ENCODE data around the gene RNH1.

Gene RNH1

GRCh38 chr11:506995-507726 lies at the start of gene RNH1:
Gene RNH1 (minus strand): TSS chr11:507242. CDS start chr11:502162, 5,080 bp downstream.
- DNase-seq, result peak; percentile 81

DNA sequence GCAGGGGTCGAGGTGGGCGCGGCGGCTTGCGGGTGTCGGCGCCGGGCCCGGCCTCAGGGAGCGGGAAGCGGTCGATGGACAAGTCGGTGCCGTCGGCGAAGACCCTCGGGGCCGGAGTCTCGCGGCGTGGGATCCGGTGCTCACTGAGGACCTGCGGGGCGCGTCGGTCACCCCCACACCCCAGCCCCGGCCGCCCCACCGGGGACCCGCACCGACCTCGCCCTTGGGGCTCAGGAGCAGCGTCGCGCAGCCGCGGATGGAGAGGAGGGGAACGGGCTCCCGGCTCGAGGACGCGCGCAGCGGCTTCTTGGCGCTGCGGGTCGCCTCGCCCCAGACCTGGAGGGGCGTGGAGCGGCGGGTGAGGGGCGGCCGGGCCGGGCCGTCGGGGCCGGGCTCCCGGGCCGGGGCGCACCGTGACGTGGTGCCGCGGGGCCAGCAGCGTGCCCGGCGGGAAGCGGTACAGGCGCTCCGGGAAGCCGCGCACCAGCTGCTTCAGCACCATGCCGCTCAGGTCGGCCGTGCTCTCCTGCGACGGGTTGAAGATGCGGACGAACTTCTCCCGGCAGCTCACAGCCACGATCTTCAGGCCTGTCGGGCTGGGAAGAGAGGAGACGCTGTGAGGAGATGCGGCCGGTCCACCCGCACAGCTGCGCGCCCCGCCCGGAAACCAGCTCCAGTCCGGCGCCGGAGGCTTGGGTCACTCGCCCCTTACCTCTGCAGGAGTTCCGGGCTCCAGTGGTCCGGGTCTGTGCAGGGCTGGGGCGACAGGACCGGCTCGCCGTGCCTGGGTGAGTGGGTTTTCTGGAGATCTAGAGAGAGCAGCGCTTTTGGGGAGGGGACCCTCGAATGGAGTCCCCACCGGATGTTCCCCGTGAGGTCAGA lies 49.0 kb upstream of the RNH1 start:
- no peak for DNase-seq

DNA sequence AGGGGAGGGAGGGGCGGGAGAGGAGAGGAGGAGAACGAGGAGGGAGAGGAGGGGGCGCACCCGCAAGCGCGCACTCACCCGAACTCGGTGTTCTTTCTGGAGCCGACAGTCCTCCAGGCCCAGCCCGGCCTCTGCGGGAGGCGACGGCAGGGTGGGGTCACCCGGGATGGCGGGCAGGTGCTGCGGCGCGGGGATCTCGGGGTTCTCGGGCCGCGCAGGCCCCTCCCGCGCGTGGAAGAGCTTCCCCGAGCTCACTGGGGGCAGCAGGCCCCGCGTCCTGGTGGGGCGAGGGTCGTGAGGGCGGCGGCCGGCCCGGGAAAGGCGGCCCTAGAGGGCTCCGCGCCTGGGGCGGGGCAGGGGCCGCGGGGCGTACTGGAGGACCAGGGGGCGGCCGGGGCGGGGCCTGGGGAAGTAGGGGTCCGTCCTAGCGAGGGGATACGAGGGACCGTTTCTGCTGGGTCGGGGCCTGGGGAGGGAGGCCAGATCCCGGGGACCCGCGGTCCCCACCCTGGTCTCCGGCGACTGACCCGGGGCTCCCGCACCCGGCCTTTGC lies 48.3 kb upstream of the RNH1 start:
- DNase-seq, result no peak

GRCh38 chr11:554428-555226 lies 47.6 kb upstream of the RNH1 start:
- peak; percentile 91 for DNase-seq

- no peak for DNase-seq
Observed at GRCh38 chr11:553988-554340, 46.9 kb upstream of the RNH1 start.

DNA sequence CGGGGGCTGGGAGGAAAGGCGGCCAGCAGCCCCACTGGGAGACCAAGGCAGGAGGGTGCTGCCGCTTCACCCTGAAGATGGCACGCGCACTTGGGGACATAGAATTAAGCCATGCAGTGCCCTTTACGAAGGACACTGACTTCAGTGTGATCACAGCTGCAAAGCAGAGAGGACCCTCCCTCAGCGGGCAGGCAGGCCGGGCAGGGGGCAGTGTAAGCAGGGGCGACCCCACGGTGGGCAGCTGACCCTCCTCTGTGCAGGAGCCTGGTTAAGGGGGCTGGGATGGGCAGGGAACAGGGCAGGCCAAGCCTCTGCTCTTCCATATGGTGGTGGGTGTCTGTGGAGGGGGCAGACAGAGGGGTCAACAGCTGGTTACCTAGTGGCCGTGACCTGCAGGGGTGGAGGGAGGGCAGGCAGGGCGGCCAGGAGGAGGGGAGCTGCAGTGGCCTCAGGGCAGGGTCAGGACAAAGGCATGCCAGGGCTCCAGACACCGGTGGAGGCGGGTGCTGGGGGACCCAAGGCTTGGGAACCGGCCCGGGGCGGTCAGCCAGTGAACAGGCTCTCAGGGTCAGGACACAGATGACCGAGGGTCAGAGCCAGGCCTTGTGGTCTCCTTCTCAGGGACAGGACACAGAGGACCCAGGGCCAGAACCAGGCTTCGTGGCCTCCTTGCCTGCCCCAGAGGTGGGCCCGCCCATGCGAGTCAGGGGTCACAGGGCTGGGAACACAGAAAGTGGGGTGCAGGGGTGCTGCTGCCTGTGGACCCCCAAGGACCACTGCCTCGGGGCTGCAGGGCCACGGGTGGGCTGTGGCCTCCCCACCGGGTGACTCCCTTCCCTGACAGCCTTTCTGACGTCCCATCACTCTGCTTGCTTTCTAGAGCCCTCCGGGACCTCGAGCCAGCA lies 46.3 kb upstream of the RNH1 start:
- no peak for DNase-seq

DNA sequence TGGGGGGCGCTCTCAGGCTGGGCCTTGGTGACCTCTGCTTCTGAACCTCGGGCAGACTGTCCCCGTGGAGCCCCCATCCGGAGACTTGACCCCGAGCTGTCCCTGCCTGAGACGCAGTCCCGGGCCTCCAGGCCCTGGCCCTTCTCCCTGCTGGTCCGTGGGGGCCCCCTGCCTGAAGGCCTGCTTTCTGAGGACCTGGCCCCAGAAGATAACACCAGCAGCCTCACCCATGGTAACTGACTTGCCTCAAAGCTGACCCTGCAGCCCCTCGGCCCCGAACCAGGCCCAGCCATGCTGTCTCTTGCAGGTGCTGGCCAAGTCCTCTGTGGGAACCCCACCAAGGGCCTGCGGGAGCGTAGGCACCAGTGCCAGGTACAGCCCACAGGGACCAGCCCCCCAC lies 44.6 kb upstream of the RNH1 start:
- no peak for DNase-seq

GRCh38 chr11:551131-551530 lies 44.1 kb upstream of the RNH1 start:
- no peak for DNase-seq

- no peak for DNase-seq
Observed at GRCh38 chr11:550746-551085, 43.7 kb upstream of the RNH1 start.

DNA sequence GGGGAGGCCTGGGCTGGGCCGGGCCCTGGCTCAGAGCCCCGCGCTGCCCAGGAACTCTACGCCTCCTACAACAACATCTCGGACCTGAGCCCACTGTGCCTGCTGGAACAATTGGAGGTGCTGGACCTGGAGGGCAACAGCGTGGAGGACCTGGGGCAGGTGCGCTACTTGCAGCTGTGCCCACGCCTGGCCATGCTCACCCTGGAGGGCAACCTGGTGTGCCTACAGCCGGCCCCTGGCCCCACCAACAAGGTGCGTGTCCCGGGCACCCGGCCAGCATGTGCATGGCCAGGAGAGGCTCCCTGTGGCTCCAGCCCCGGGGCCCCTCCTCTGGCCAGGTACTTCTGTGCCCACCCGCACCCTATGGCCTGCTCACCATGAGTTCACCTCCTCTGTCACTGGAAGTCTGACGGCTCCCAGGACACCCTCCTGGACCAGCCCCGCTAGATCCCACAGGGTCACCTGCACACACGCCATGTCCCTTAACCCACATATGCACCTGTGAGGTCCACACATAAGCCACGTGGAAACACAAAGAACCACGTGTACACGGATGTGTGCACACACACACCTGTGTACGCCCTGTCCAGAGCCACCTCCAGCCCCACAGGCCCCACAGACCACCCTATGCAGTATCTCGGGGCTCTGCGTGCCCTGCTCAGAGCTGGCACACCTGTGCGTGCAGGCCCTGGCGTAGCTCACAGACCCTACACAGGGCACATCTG lies 43.1 kb upstream of the RNH1 start:
- DNase-seq, result no peak

DNA sequence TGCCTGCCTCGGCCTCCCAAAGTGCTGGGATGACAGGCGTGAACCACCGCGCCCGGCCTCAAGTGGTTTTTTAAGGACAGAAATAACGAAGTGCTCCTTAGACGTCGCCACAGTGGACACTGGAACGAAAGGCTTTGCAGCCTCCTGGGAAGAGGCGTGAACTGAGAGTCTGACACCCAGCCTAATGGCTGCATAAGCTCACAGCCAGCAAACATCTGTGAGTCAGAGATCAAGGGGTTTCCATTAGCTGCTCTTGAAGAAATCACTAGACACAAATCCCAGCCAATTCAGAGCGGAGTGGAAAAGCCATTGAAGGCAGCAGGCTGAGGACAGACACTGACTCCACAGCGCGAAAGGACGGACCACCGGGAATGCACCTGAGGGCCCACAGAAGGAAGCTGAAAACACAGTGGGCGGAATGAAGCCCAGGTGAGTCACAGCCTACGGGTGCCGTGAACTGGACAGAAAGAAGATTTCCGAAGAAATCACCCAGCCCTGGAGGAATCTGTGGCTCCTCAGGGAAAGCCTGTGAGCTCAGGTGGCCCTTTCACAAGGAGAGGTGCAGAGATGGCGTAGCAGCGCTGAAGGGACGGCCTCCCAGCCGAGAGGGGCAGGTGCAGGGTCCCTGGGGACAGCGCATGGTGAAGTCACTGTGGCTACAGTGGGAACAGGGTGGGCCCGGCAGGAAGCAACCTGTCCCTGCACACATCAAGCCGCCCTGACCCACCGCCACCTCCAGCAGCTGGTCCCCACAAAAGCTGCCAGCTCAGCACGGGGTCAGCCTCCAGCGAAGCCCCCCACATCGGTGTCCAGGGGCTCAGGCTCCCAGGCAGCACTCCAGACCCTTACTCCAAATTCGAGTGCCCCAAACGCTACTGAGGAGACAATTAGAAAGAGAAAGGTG lies 41.9 kb upstream of the RNH1 start:
- peak; percentile 87 for DNase-seq

DNA sequence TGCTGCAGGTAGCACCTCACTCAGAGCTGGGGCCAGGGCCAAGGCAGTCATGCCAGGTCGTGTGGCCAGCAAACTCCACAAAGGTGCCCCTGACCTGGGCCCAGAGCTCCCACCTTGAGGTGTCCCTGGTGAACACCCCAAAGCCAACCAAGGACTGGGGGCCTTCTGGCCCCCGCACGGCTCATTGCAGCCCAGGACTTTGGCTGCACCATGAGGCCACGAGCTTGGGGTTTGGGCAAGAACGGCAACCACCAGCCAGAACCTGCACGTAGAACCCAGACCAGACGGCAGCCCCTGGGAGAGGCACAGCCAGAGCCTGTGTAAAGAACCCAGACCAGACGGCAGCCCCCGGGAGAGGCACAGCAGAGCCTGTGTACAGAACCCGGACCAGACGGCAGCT lies 38.1 kb upstream of the RNH1 start:
- DNase-seq, result no peak

GRCh38 chr11:544817-545166 lies 37.8 kb upstream of the RNH1 start:
- no peak for DNase-seq

DNA sequence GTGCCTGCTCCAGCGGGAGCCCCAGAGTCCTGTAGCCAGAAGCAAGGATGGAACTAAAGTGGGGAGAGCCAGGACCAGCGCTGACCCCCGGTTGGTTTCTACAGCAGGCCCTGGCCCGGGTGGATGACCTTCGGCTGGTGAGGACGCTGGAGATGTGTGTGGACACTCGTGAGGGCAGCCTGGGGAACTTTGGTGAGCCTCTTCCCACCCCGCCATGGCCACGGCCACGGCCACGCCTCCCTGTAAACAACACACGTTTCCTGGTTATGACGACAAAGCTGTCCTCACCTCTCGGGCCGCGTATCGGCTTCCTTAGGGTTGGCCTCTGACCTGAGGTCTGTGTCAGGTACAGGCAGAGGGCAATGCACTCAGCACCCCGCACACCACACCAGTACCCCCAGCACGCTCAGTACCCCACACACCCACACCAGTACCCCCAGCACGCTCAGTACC lies 34.4 kb upstream of the RNH1 start:
- no peak for DNase-seq

DNA sequence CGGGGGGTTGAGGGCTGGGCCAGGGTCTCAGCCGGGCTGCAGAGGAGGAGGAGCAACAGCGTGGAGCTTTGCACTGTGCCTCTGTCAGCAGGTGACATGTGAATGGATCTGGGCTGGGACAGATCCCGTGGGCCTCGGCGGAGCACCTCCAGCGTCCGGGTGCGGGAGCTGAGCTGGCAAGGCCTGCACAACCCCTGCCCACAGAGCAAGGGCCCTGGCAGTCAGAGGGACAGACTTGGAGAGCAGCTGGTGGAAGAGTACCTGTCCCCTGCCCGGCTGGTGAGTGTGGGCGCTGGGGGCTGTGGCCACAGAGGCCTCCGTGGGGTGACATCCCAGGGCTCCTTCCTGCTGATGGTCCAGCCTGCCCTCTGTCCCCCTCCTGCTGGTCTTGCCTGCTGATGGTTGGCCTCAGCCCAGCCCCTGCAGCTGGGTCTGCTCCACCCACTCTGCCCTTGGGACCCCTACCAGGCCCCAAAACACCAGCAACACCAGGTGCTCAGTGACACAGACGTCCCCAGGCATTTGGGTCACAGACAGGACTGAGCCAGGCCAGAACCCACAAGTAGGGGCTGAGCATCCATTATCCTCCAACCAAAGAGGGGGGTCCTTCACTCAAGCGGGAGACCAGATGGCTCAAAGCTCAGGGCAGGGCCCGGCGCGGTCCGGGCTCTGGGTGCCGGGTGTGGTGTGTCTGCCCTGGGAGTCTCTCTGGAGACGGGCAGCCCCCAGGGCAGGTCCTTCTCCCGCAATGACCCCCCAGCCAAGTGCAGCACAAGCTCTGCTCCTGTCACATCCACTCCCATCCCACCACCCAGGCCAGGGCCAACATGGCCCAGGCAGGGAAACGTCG lies 33.8 kb upstream of the RNH1 start:
- no peak for DNase-seq

DNA sequence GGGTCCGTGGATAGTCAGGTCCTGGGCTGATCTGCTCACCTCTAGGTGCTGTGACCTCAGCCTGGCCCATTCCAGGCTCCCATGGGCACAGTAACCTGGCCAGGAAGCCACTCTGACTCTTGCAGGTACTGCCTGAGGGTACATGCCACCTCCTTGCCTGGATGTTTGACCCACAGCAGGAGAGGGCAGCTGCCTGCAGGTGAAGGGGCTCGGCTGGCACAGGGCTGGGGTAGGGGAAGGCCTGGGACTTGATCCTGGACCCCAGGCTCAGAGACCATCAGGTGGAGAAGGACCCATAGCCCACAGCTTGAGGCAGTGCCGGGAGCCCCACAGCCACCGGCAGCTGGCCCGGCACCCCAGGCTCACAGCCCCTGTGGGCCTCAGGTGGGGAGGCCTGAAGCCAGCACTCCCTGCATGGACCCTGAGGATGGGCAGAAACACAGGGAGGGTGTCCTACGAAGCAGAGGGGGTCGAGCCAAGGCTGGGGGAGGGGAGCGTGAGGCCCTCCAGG lies 33.0 kb upstream of the RNH1 start:
- DNase-seq, result no peak

GRCh38 chr11:538431-539051 lies 31.5 kb upstream of the RNH1 start:
- DNase-seq, result no peak

DNA sequence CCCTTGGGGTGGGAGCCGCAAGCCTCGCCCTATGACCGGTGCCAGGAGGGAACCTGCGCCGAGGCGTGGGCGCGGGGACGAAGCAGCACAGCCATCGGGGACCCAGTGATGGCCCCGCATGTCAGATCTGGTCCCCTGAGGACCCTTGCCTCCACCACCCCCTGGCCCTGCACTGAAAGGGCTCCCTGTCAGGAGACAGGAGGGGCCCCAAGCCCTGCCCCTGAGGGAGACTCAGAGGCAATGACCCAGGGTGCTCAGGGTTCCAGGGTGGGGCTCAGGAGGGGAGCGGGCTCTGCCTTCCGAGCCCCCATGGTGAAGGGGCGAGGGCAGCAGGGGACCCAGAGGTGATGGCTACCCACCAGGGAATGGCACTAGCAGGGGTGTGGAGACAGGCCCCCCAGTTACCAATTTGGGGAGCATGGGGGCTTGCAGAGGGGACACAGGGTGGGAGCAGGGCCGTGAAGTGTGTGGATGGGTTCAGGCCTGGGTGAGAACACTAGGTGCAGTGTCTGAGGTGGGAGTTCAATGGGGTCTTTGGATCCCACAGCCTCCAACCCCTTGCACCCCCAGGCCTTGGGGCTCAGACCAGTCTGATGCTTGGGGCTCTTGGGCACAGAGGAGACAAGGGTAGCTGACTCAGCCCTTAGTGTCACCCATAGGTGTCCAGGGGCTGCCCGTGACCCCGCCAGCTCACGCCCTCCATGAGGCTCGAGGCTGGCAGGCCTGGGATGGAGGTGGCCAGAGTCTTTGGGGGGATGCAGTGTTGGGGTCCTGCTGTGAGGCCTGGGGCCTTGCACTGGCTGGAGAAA lies 30.8 kb upstream of the RNH1 start:
- DNase-seq, result no peak

Measured in NCI-H1436 (cell line).